H1 (cell line): ENCODE results near the gene PSMB3. TPM values are rescaled to one million over a fixed set of nuclear protein-coding genes. Genes with fewer than 3 reads are reported as not detected.

Source experiments
- CTCF ChIA-PET: fragments of 300-600 bp; sonication (Branson Sonifier 250); formaldehyde crosslinking; loops from one replicate; lab custom pipeline; 2021; ENCODE audit not compliant: partially characterized antibody; lab: Charles Lee
- POLR2A ChIA-PET: fragments of 300-600 bp; sonication (Branson Sonifier 250); formaldehyde crosslinking; loops from one replicate; lab custom pipeline; 2021; ENCODE audit warnings: inconsistent platforms; ENCODE audit not compliant: partially characterized antibody; lab: Charles Lee
- DNase-seq, 2 experiments: peaks; one replicate each; pipeline versions ENCODE4 v3.0.0 to v3.0.0-alpha.2; 2010 to 2022; ENCODE audit warnings: low spot score in 2 of 2, low read depth in 1 of 2, mixed read lengths in 1 of 2
- FAIRE-seq: peaks from 2 replicates; lab custom pipeline; 2011; peaks lifted over from hg19 to GRCh38; lab: Jason Lieb, UNC
- H2AFZ ChIP-seq: 2 replicates; pipeline ENCODE4 v1.8.1; 2012; ENCODE audit warnings: low read length, inconsistent platforms
- H2AK5ac ChIP-seq: 2 replicates; pipeline ENCODE4 v1.6.1; 2013; ENCODE audit warnings: low read depth, low read length
- H2BK120ac ChIP-seq: replicated peaks from 2 replicates; pipeline ENCODE3; 2013; ENCODE audit warnings: low read depth, low read length, inconsistent platforms
- H2BK12ac ChIP-seq: 2 replicates; pipeline ENCODE4 v1.6.1; 2013; ENCODE audit warnings: low read depth, low read length
- H2BK15ac ChIP-seq: 2 replicates; pipeline ENCODE4 v1.6.1; 2013; ENCODE audit warnings: low read length
- H2BK20ac ChIP-seq: 2 replicates; pipeline ENCODE4 v1.6.1; 2013; ENCODE audit warnings: low read length
- H2BK5ac ChIP-seq: 2 replicates; pipeline ENCODE4 v1.6.1; 2013; ENCODE audit warnings: low read depth, low read length
- H3K14ac ChIP-seq: 2 replicates; pipeline ENCODE4 v1.6.1; 2013; ENCODE audit warnings: inconsistent platforms; ENCODE audit not compliant: insufficient read length
- H3K18ac ChIP-seq: 2 replicates; pipeline ENCODE4 v1.6.1; 2013; ENCODE audit warnings: low read length; ENCODE audit errors: extremely low read depth
- H3K23ac ChIP-seq: 2 replicates; pipeline ENCODE4 v1.6.1; 2013; ENCODE audit warnings: inconsistent platforms; ENCODE audit not compliant: insufficient read length
- H3K23me2 ChIP-seq: 2 replicates; pipeline ENCODE4 v1.6.1; 2013; ENCODE audit warnings: low read depth, low read length
- H3K27ac ChIP-seq: 2 replicates; pipeline ENCODE4 v1.6.1; 2011; ENCODE audit warnings: low read depth, low read length, inconsistent platforms
- H3K27me3 ChIP-seq, 4 experiments: replicated peaks in 1 of 4; 1 replicate in 1 of 4; 2 replicates in 3 of 4; pipeline versions ENCODE4 v1.6.1 to v1.8.1; 2011 to 2013; ENCODE audit warnings: low read length in 3 of 4, mild to moderate bottlenecking in 3 of 4, inconsistent platforms in 2 of 4, mixed read lengths in 2 of 4, moderate library complexity in 1 of 4; ENCODE audit not compliant: control insufficient read depth in 3 of 4, insufficient read depth in 3 of 4; ENCODE audit errors: extremely low read depth in 1 of 4
- H3K36me3 ChIP-seq, 4 experiments: 2 replicates each; pipeline versions ENCODE4 v1.6.1 to v1.8.1; 2011 to 2013; ENCODE audit warnings: mild to moderate bottlenecking in 4 of 4, low read length in 3 of 4, moderate library complexity in 2 of 4, control low read depth in 1 of 4, inconsistent platforms in 1 of 4; ENCODE audit not compliant: insufficient read depth in 4 of 4, control insufficient read depth in 2 of 4
- H3K4ac ChIP-seq: replicated peaks from 2 replicates; pipeline ENCODE3; 2013; ENCODE audit warnings: low read length, low read depth, mixed read lengths, inconsistent platforms; ENCODE audit not compliant: insufficient read length
- H3K4me1 ChIP-seq, 4 experiments: replicated peaks in 1 of 4; 1 replicate in 1 of 4; 2 replicates in 3 of 4; pipeline versions ENCODE4 v1.6.1 to v1.8.1; 2011 to 2013; ENCODE audit warnings: low read length in 3 of 4, inconsistent platforms in 2 of 4, mixed read lengths in 1 of 4; ENCODE audit not compliant: insufficient read depth in 4 of 4, control insufficient read depth in 3 of 4
- H3K4me2 ChIP-seq, 2 experiments: 2 replicates each; pipeline versions ENCODE4 v1.6.1 to v1.8.1; 2011 to 2013; ENCODE audit warnings: low read depth in 2 of 2, low read length in 2 of 2, control low read depth in 1 of 2, inconsistent platforms in 1 of 2, mild to moderate bottlenecking in 1 of 2; ENCODE audit not compliant: insufficient read depth in 1 of 2
- H3K4me3 ChIP-seq, 4 experiments: fragments of 200-600, 300-600 bp in 1 of 4; sonication (generic), shearing (Covaris generic), sonication (Bioruptor Twin) in 1 of 4; 2 replicates each; pipeline versions ENCODE4 v1.5.1 to v1.8.1; 2011 to 2016; ENCODE audit warnings: low read length in 4 of 4, low read depth in 3 of 4, control low read depth in 2 of 4, inconsistent platforms in 2 of 4, mild to moderate bottlenecking in 2 of 4, mixed read lengths in 1 of 4, moderate library complexity in 1 of 4; ENCODE audit not compliant: insufficient read depth in 2 of 4; ENCODE audit errors: extremely low read depth in 1 of 4
- H3K56ac ChIP-seq: replicated peaks from 2 replicates; pipeline ENCODE3; 2013; ENCODE audit warnings: low read depth, mild to moderate bottlenecking, mixed read lengths, low read length, inconsistent platforms; ENCODE audit not compliant: insufficient read length
- H3K79me1 ChIP-seq: 2 replicates; pipeline ENCODE4 v1.6.1; 2013; ENCODE audit warnings: low read depth, low read length, control low read depth
- H3K79me2 ChIP-seq, 2 experiments: 2 replicates each; pipeline versions ENCODE4 v1.6.1 to v1.8.1; 2012 to 2013; ENCODE audit warnings: low read length in 2 of 2, mild to moderate bottlenecking in 2 of 2, inconsistent platforms in 1 of 2; ENCODE audit not compliant: insufficient read depth in 2 of 2, control insufficient read depth in 1 of 2
- H3K9ac ChIP-seq, 4 experiments: replicated peaks in 1 of 4; 1 replicate in 1 of 4; 2 replicates in 3 of 4; pipeline versions ENCODE4 v1.6.1 to v1.8.1; 2011 to 2013; ENCODE audit warnings: low read depth in 3 of 4, low read length in 3 of 4, control low read depth in 2 of 4, mild to moderate bottlenecking in 2 of 4, moderate library complexity in 2 of 4, inconsistent platforms in 1 of 4; ENCODE audit errors: extremely low read depth in 1 of 4
- H3K9me3 ChIP-seq, 2 experiments: 2 replicates each; pipeline versions ENCODE4 v1.6.1 to v1.8.1; 2012 to 2013; ENCODE audit warnings: mild to moderate bottlenecking in 2 of 2, moderate library complexity in 2 of 2, control low read depth in 1 of 2, inconsistent platforms in 1 of 2, low read depth in 1 of 2, low read length in 1 of 2, mixed read lengths in 1 of 2; ENCODE audit not compliant: insufficient read depth in 2 of 2
- H4K20me1 ChIP-seq, 2 experiments: replicated peaks in 1 of 2; 2 replicates each; pipeline versions ENCODE3 to v1.8.1; 2011 to 2013; ENCODE audit warnings: inconsistent platforms in 2 of 2, low read length in 2 of 2, mild to moderate bottlenecking in 1 of 2; ENCODE audit not compliant: insufficient read depth in 2 of 2, control insufficient read depth in 1 of 2
- H4K5ac ChIP-seq: 2 replicates; pipeline ENCODE4 v1.6.1; 2013; ENCODE audit warnings: low read length, low read depth, mixed read lengths, inconsistent platforms; ENCODE audit not compliant: insufficient read length
- H4K8ac ChIP-seq: 2 replicates; pipeline ENCODE4 v1.8.0; 2013; ENCODE audit warnings: mild to moderate bottlenecking, moderate library complexity, low read length, inconsistent platforms; ENCODE audit not compliant: insufficient read depth; ENCODE audit errors: extremely low read depth
- H4K91ac ChIP-seq: replicated peaks from 2 replicates; pipeline ENCODE3; 2013; ENCODE audit warnings: low read length, mixed read lengths, inconsistent platforms; ENCODE audit not compliant: insufficient read length
- FOSL1 ChIP-seq: IDR thresholded peaks from 2 replicates; pipeline ENCODE4 v1.6.1; 2011; ENCODE audit warnings: mild to moderate bottlenecking, low read depth, low read length, moderate library complexity; ENCODE audit not compliant: insufficient read depth
- HDAC6 ChIP-seq: IDR thresholded peaks from one replicate; pipeline ENCODE4 v1.7.1; 2012; ENCODE audit warnings: low read depth, mild to moderate bottlenecking, inconsistent platforms, low read length, moderate library complexity
- NRF1 ChIP-seq: IDR thresholded peaks from 2 replicates; pipeline ENCODE4 v1.6.1; 2011; ENCODE audit warnings: mild to moderate bottlenecking, low read depth, low read length, improper control_type of control experiment
- RXRA ChIP-seq: IDR thresholded peaks from 2 replicates; pipeline ENCODE4 v1.6.1; 2011; ENCODE audit warnings: low read depth, mild to moderate bottlenecking, low read length, moderate library complexity; ENCODE audit not compliant: insufficient read depth
- WGBS, 2 experiments: shearing (Covaris generic) in 1 of 2; methylation state at CpG; one replicate each; pipeline versions ENCODE4 v1.1.6 to v1.1.7; 2013 to 2015; ENCODE audit warnings: low lambda C conversion rate in 2 of 2, mixed read lengths in 2 of 2, inconsistent platforms in 1 of 2, low coverage in 1 of 2, missing lambda C conversion rate in 1 of 2; ENCODE audit not compliant: insufficient replicate concordance in 2 of 2, insufficient coverage in 1 of 2, insufficient read length in 1 of 2; ENCODE audit errors: extremely low coverage in 1 of 2, missing lambda C conversion rate in 1 of 2; 5-methylcytosine and 5-hydroxymethylcytosine counted together
- polyA plus RNA-seq, 7 experiments: library from polyadenylated mRNA; depleted of rRNA in 3 of 7; stranded (reverse) in 5 of 7; unstranded in 2 of 7; fragments of >200 nt in 5 of 7; fragments of 200-250 nt in 2 of 7; gene quantifications; 1 replicate in 5 of 7; 2 replicates in 1 of 7; 4 replicates in 1 of 7; pipeline versions ENCODE4 v1.2.1 to v1.2.3, GENCODE V29; 2011 to 2013; ENCODE audit warnings: missing spikeins in 2 of 7, mixed read lengths in 2 of 7
- total RNA-seq: library from RNA; stranded (reverse); fragmentation: NEBNext Ultra II Directional; extraction: Animal tissue kit (Norgen Biotek cat#: 25700); gene quantifications from 2 replicates; pipeline ENCODE4 v1.2.1, GENCODE V29; 2021
- TF ChIP-seq, protein P1 (sequence below): IDR thresholded peaks from 2 replicates; pipeline ENCODE4 v1.6.1; 2011; ENCODE audit warnings: low read length, improper control_type of control experiment
- TF ChIP-seq, protein P2 (sequence below): IDR thresholded peaks from 2 replicates; pipeline ENCODE4 v1.6.1; 2012; ENCODE audit warnings: inconsistent platforms

The PSMB3 gene
- total and polyA plus RNA-seq, 2 of the 8 experiments (the other 6 are each of a cell fraction or from before 2014, with no cell fraction given), result 291 to 914 TPM

DNA sequence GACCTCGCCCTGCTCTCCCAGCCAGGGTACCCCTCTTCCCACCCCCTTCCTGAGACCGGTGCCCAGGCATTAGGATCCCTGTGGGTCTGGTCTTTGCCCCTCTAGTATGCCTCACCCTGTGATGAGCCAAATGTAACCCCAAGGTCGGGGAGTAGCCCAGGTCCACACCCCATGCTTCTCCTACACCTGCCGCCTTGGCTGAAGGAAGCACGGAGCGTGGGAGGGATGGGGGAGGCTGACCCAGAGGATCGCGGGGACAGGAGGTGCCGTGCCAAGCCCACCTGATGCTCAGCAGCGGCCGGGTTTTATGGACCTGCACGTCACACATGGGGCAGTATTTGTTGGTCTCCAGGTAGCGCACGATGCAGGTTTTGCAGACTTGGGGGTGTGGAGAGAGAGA, 13.2 kb upstream of the PSMB3 start:
- H2BK20ac ChIP-seq, result no peak overlapping the region
- no peak overlapping the region for H3K4me3 ChIP-seq
- WGBS, 2 experiments, result 95% methylated on average over 14 of the region's 14 CpGs; no CpG with 5 or more reads in 1 of the 2 experiments
- peaks cover 19 to 52% of the 10 kb centered on the region in 2 experiments for H3K79me2 ChIP-seq
- peaks cover 2 to 30% (median 17%) of the 10 kb centered on the region in 4 experiments; a peak in 7 of 8 replicates for H3K36me3 ChIP-seq
- no peak overlapping the region for H2BK12ac ChIP-seq
- no peak overlapping the region for H3K27ac ChIP-seq
- no peak overlapping the region for H4K5ac ChIP-seq
- H2AK5ac ChIP-seq, result no peak overlapping the region
- H3K23ac ChIP-seq, result no peak overlapping the region
- H3K23me2 ChIP-seq, result no peaks in the 10 kb centered on the region
- no peak for DNase-seq
- peak overlapping the region; percentile 24; the same call in 1 of the 2 replicates for H2BK5ac ChIP-seq
- H3K18ac ChIP-seq, result no peak overlapping the region
- no peak overlapping the region for H2AFZ ChIP-seq
- POLR2A ChIA-PET, result no interaction called here
- no peak overlapping the region for H4K8ac ChIP-seq
- no peak overlapping the region for H4K91ac ChIP-seq
- H2BK120ac ChIP-seq, result no peak overlapping the region
- no peaks in the 10 kb centered on the region for H3K27me3 ChIP-seq
- H2BK15ac ChIP-seq, result no peak overlapping the region
- TF ChIP-seq HDAC6 (no peak), NRF1 (no peak), RXRA (no peak), FOSL1 (no peak)
- TF ChIP-seq, protein P1, sequence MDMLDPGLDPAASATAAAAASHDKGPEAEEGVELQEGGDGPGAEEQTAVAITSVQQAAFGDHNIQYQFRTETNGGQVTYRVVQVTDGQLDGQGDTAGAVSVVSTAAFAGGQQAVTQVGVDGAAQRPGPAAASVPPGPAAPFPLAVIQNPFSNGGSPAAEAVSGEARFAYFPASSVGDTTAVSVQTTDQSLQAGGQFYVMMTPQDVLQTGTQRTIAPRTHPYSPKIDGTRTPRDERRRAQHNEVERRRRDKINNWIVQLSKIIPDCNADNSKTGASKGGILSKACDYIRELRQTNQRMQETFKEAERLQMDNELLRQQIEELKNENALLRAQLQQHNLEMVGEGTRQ, result no peak
- TF ChIP-seq, protein P2, sequence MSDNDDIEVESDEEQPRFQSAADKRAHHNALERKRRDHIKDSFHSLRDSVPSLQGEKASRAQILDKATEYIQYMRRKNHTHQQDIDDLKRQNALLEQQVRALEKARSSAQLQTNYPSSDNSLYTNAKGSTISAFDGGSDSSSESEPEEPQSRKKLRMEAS, result no peak
- peaks cover 26% of the 10 kb centered on the region for H3K79me1 ChIP-seq
- no peak for FAIRE-seq
- no peak overlapping the region for H3K9ac ChIP-seq
- H3K9me3 ChIP-seq, result no peaks in the 10 kb centered on the region
- CTCF ChIA-PET, result interaction anchor here (1.0 kb wide), 2 partner anchors 12 to 32 kb away, joined by 3 to 4 read pairs; no protein-coding TSS in a partner anchor
- H3K14ac ChIP-seq, result no peak overlapping the region
- H3K56ac ChIP-seq, result no peak overlapping the region
- H4K20me1 ChIP-seq, result peaks cover 34 to 56% of the 10 kb centered on the region in 2 experiments
- H3K4me2 ChIP-seq, result no peak overlapping the region
- no peak overlapping the region for H3K4ac ChIP-seq
- H3K4me1 ChIP-seq, result peaks cover 0 to 24% (median 12%) of the 10 kb centered on the region in 4 experiments; a peak in 6 of 7 replicates
